GM18861 (cell line): ENCODE results near the gene INVS.
A peak's percentile ranks its signal among the peaks of the same experiment; 100 is the strongest.
"Not testable (repeated sequence)": the region's sequence is repeated elsewhere in the genome, so short reads cannot be mapped to it uniquely, and the experiment has no call there.

Experiments
- ATAC-seq: cut with Tn5 transposase; IDR thresholded peaks from one replicate; pipeline ENCODE4 v1.9.1; 2021; ENCODE audit not compliant: unreplicated experiment

INVS gene

GRCh38 chr9:100098887-100099721 lies at the start of gene INVS, which contains the start of gene ERP44:
TSS of gene INVS (plus strand) at chr9:100099243. CDS start at chr9:100104522, 5,279 bp downstream.
TSS of gene ERP44 (minus strand) at chr9:100099000. CDS start at chr9:100098840, 160 bp downstream.
- ATAC-seq = peak; percentile 95

- ATAC-seq = no peak
These were observed 49.5 kb upstream of the INVS start for GRCh38 chr9:100049551-100049950.

- ATAC-seq = no peak
These were observed 46.7 kb upstream of the INVS start for GRCh38 chr9:100052375-100052774.

GRCh38 chr9:100056561-100056960 lies 42.5 kb upstream of the INVS start:
- no peak for ATAC-seq

- ATAC-seq = no peak
These were observed 41.4 kb upstream of the INVS start for GRCh38 chr9:100057624-100058023.

- ATAC-seq = peak; percentile 80
These were observed 40.1 kb upstream of the INVS start for GRCh38 chr9:100058699-100059579.

- not testable (repeated sequence) for ATAC-seq
These were observed 36.4 kb upstream of the INVS start for GRCh38 chr9:100062683-100063082.

GRCh38 chr9:100063185-100063584 lies 35.9 kb upstream of the INVS start:
- ATAC-seq = no peak

- ATAC-seq = no peak
These were observed 34.0 kb upstream of the INVS start for GRCh38 chr9:100064872-100065581.

- peak; percentile 76 for ATAC-seq
These were observed 32.5 kb upstream of the INVS start for GRCh38 chr9:100066539-100066938.

- ATAC-seq = not testable (repeated sequence)
These were observed 31.1 kb upstream of the INVS start for GRCh38 chr9:100067990-100068389.

- ATAC-seq = not testable (repeated sequence)
These were observed 30.0 kb upstream of the INVS start for GRCh38 chr9:100069068-100069467.

- no peak for ATAC-seq
These were observed 28.7 kb upstream of the INVS start for GRCh38 chr9:100070104-100071041.

GRCh38 chr9:100071271-100071670 lies 27.8 kb upstream of the INVS start:
- no peak for ATAC-seq

- ATAC-seq = no peak
These were observed 26.2 kb upstream of the INVS start for GRCh38 chr9:100072805-100073204.

- ATAC-seq = no peak
These were observed 24.9 kb upstream of the INVS start for GRCh38 chr9:100074093-100074492.

- no peak for ATAC-seq
These were observed 24.1 kb upstream of the INVS start for GRCh38 chr9:100074989-100075388.

GRCh38 chr9:100076256-100076655 lies 22.8 kb upstream of the INVS start:
- not testable (repeated sequence) for ATAC-seq

GRCh38 chr9:100082782-100083181 lies 16.3 kb upstream of the INVS start:
- no peak for ATAC-seq
